Nephron (organoid): ENCODE data around the gene MLLT10.

Source experiments
- H3K27ac Mint-ChIP-seq, 3 experiments: 2 replicates each; pipeline ENCODE4 v1.8.0; 2020; ENCODE audit warnings: mixed read lengths in 3 of 3, mild to moderate bottlenecking in 2 of 3, moderate library complexity in 1 of 3
- H3K27me3 Mint-ChIP-seq: 2 replicates; pipeline ENCODE4 v1.8.0; 2021; ENCODE audit warnings: low read depth, mild to moderate bottlenecking, moderate library complexity, mixed read lengths
- H3K36me3 Mint-ChIP-seq: 2 replicates; pipeline ENCODE4 v1.8.0; 2020; ENCODE audit warnings: low read depth, mixed read lengths
- H3K4me1 Mint-ChIP-seq: 2 replicates; pipeline ENCODE4 v1.8.0; 2020; ENCODE audit warnings: mixed read lengths
- H3K4me3 Mint-ChIP-seq, 3 experiments: 2 replicates each; pipeline ENCODE4 v1.8.0; 2020; ENCODE audit warnings: mild to moderate bottlenecking in 3 of 3, mixed read lengths in 3 of 3, moderate library complexity in 2 of 3
- H3K9me3 Mint-ChIP-seq: 2 replicates; pipeline ENCODE4 v1.8.0; 2020; ENCODE audit warnings: mixed read lengths
- TF ChIP-seq, protein P1 (sequence below), 3 experiments: fragments of 200-600 bp; sonication (generic); IDR thresholded peaks; one replicate each; pipeline ENCODE4 v1.5.0; 2021; ENCODE audit warnings: antibody characterized with exemption in 3 of 3; ENCODE audit not compliant: unreplicated experiment in 3 of 3

Gene MLLT10

GRCh38 chr10:21509341-21510240 lies 24.4 kb upstream of the MLLT10 start:
- TF ChIP-seq, protein P1, sequence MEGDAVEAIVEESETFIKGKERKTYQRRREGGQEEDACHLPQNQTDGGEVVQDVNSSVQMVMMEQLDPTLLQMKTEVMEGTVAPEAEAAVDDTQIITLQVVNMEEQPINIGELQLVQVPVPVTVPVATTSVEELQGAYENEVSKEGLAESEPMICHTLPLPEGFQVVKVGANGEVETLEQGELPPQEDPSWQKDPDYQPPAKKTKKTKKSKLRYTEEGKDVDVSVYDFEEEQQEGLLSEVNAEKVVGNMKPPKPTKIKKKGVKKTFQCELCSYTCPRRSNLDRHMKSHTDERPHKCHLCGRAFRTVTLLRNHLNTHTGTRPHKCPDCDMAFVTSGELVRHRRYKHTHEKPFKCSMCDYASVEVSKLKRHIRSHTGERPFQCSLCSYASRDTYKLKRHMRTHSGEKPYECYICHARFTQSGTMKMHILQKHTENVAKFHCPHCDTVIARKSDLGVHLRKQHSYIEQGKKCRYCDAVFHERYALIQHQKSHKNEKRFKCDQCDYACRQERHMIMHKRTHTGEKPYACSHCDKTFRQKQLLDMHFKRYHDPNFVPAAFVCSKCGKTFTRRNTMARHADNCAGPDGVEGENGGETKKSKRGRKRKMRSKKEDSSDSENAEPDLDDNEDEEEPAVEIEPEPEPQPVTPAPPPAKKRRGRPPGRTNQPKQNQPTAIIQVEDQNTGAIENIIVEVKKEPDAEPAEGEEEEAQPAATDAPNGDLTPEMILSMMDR (IDR thresholded peaks at IDR 0.05; ENCODE audit: unreplicated experiment in 3 of 3) = no peak
- Mint-ChIP-seq H3K27ac (peak overlapping the region; percentile 99 to 100 (median 99)), H3K9me3 (no peaks in the 10 kb centered on the region), H3K4me1 (peaks cover 80% of the 10 kb centered on the region), H3K36me3 (peaks cover 7% of the 10 kb centered on the region), H3K4me3 (peak overlapping the region; percentile 82 to 94 (median 83)), H3K27me3 (peaks cover 6% of the 10 kb centered on the region)

DNA sequence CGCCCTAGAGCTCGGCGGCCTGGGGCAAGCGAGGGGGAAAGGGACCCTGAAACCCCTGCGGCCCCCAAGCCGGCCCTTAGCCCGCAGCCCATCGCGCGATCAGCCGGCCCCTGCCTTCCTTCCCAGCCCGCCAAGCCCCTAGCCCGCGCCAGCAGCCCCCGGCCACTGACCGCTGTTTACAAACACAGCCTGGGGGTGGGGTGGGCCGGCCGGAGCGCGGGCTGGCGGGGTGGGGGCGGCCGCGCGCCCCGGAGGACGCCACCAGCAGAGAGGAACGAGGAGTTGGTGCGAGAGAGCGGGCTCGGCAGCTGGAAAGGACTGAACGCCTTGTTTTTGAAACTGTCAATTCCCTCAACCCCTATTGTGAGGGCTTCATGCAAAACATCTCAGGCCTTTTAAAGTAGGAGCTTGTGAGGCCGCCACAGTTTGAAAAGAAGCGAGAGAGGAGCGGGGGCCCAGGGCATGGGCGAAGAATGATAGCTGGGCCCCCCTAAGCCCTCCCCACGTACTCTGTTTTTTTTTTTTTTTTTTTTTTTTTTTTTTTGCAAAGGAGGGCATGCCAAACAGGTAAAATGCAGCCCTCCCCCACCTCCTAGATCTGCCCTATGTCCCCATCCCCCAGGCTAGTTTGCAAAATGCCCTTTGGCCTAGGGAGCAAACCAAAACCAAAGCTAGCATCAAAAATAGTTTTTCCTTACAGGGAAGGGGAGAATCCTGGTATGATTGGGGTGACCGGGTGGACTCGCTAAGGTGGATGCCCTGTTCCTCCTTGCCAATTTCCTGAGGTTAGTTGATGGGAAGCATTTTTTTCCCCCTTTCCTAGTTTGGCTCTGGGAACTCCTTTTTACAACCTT lies 23.6 kb upstream of the MLLT10 start:
- TF ChIP-seq, protein P1 (IDR thresholded peaks at IDR 0.05; ENCODE audit: unreplicated experiment in 3 of 3) = no peak
- Mint-ChIP-seq H3K4me1 (peaks cover 83% of the 10 kb centered on the region), H3K27ac (peak overlapping the region; percentile 99 to 100 (median 99)), H3K27me3 (peaks cover 6% of the 10 kb centered on the region), H3K9me3 (no peaks in the 10 kb centered on the region), H3K4me3 (peak overlapping the region; percentile 82 to 94 (median 84)), H3K36me3 (peaks cover 16% of the 10 kb centered on the region)

- Mint-ChIP-seq H3K27me3 (peaks cover 9% of the 10 kb centered on the region), H3K4me1 (peaks cover 76% of the 10 kb centered on the region), H3K4me3 (peak overlapping the region; percentile 82 to 94 (median 84)), H3K27ac (peak overlapping the region; percentile 99), H3K9me3 (no peaks in the 10 kb centered on the region), H3K36me3 (peaks cover 22% of the 10 kb centered on the region)
- TF ChIP-seq, protein P1 (IDR thresholded peaks at IDR 0.05; ENCODE audit: unreplicated experiment in 3 of 3) = no peak
These were observed 22.9 kb upstream of the MLLT10 start for GRCh38 chr10:21511095-21511570.

DNA sequence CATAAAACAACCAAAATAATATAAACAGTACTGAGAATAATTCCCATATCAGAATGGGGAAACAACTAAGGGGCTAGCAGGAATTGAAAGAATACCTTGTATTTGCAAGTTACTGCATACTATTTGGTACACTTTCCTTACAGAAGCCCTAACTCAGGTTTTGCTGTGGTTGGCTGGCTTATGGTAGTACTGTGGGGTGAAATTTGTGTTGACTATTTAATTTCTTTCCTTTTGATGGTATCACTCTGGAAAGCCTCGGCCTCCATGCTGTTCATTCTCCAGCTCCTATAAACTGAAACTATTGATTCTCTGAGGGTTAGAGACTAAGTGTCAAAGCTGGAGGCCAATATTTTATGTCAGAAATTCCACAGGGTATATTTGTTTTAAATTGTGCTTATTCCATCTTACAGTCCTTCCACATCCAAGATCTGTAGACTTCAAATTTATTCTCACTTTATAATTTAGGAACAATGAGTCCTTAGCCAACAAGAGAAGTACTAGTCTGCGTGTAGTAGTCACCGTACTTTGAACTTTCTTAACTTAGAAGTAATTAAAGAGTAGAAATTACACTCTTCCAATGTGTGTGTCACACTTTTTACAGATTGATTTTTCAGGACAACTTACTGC lies 22.0 kb upstream of the MLLT10 start:
- H3K27me3 Mint-ChIP-seq = peaks cover 4% of the 10 kb centered on the region
- TF ChIP-seq, protein P1 (IDR thresholded peaks at IDR 0.05; ENCODE audit: unreplicated experiment in 3 of 3) = no peak
- H3K27ac Mint-ChIP-seq = peak overlapping the region; percentile 99
- peaks cover 67% of the 10 kb centered on the region for H3K4me1 Mint-ChIP-seq
- peaks cover 22% of the 10 kb centered on the region for H3K36me3 Mint-ChIP-seq
- no peaks in the 10 kb centered on the region for H3K9me3 Mint-ChIP-seq
- H3K4me3 Mint-ChIP-seq = peak overlapping the region; percentile 78 to 94 (median 84)

DNA sequence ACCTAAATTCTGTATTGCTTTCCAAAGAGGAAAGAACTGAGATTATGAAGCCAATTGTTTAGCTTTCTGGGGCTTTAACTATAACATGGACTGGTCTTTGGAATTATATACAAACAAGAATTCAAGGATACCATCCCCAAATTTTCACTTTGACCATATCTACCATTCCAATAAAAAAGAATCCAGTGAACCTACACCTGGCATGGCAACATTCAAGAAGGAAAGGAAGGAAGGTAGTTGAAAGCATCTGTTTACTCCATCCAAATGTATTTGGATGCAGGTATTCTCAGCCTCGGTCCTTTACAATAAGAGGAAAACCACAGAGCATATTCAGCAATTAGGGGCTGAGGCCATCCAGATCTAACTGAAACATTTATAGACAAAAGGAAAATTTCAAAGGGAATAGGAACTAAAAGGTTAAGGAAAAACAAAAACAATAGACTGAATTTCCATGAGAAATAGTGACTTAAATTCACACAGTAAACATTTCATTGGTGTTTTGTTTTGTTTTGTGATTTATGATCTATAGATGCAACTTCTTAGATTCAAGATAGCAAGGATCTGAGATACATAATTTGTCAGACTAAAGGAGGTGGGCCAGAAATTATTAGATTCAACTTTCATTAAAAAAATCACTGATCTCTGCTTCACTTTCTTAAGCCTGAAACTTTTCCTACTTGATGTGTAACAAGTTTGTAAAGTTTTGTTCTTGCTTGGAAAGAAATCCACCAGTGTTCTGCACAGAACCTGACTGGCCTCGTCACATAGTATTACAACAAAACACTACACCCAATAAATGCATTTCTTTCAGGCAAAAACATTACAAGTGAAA lies 21.2 kb upstream of the MLLT10 start:
- Mint-ChIP-seq H3K27me3 (peaks cover 4% of the 10 kb centered on the region), H3K36me3 (peaks cover 22% of the 10 kb centered on the region), H3K27ac (peak overlapping the region; percentile 99), H3K9me3 (no peaks in the 10 kb centered on the region), H3K4me1 (peaks cover 61% of the 10 kb centered on the region), H3K4me3 (peak overlapping the region; percentile 78 to 94 (median 84))
- TF ChIP-seq, protein P1 (IDR thresholded peaks at IDR 0.05; ENCODE audit: unreplicated experiment in 3 of 3) = no peak
